NCI-H226 (cell line): Measurements from ENCODE around the gene NFX1.

ENCODE experiments used
- DNase-seq: peaks from one replicate; pipeline ENCODE4 v3.0.0-alpha.2; 2015

Gene NFX1

GRCh38 chr9:33267151-33267767, 23.1 kb upstream of the NFX1 start:
- no peak for DNase-seq

- no peak for DNase-seq
Measured at GRCh38 chr9:33270146-33270545, 20.2 kb upstream of the NFX1 start.

- DNase-seq, result no peak
Measured at GRCh38 chr9:33272061-33272460, 18.3 kb upstream of the NFX1 start.

GRCh38 chr9:33273266-33273971, 16.9 kb upstream of the NFX1 start:
- DNase-seq, result no peak

GRCh38 chr9:33273972-33274328, 16.4 kb upstream of the NFX1 start:
- no peak for DNase-seq

GRCh38 chr9:33277484-33277883, 12.8 kb upstream of the NFX1 start:
- no peak for DNase-seq

GRCh38 chr9:33285502-33285901, 4.8 kb upstream of the NFX1 start:
- no peak for DNase-seq

GRCh38 chr9:33287087-33287490, 3.2 kb upstream of the NFX1 start:
- DNase-seq, result peak; percentile 18

- no peak for DNase-seq
Measured at GRCh38 chr9:33288235-33288634, 2.1 kb upstream of the NFX1 start.

GRCh38 chr9:33288828-33289483, 1.4 kb upstream of the NFX1 start:
- no peak for DNase-seq

- no peak for DNase-seq
Measured at GRCh38 chr9:33289496-33289895, 820 bp upstream of the NFX1 start.

- no peak for DNase-seq
Measured at GRCh38 chr9:33289936-33290246, 425 bp upstream of the NFX1 start.

GRCh38 chr9:33291031-33291397, 698 bp downstream of the NFX1 start:
- no peak for DNase-seq

- no peak for DNase-seq
Measured at GRCh38 chr9:33291901-33292300, 1.6 kb downstream of the NFX1 start.

GRCh38 chr9:33293782-33294181, 3.5 kb downstream of the NFX1 start:
- no peak for DNase-seq

GRCh38 chr9:33294670-33295432, 4.5 kb downstream of the NFX1 start:
- no peak for DNase-seq

- no peak for DNase-seq
Measured at GRCh38 chr9:33295571-33295970, 5.3 kb downstream of the NFX1 start.

GRCh38 chr9:33297432-33297831, 7.1 kb downstream of the NFX1 start:
- DNase-seq, result no peak

- DNase-seq, result no peak
Measured at GRCh38 chr9:33300546-33300945, 10.2 kb downstream of the NFX1 start.

- no peak for DNase-seq
Measured at GRCh38 chr9:33304362-33304761, 14.0 kb downstream of the NFX1 start.

- DNase-seq, result no peak
Measured at GRCh38 chr9:33306037-33306436, 15.7 kb downstream of the NFX1 start.

GRCh38 chr9:33307067-33307466, 16.8 kb downstream of the NFX1 start:
- DNase-seq, result no peak

GRCh38 chr9:33309903-33310302, 19.6 kb downstream of the NFX1 start:
- no peak for DNase-seq

GRCh38 chr9:33310748-33311147, 20.4 kb downstream of the NFX1 start:
- DNase-seq, result no peak
